H1 (cell line): Measurements from ENCODE around the gene GRIK4. TPM values are rescaled to one million over a fixed set of nuclear protein-coding genes. Genes with fewer than 3 reads are reported as not detected.

Experiments
- CTCF ChIA-PET: fragments of 300-600 bp; sonication (Branson Sonifier 250); formaldehyde crosslinking; loops from one replicate; lab custom pipeline; 2021; ENCODE audit not compliant: partially characterized antibody; lab: Charles Lee
- POLR2A ChIA-PET: fragments of 300-600 bp; sonication (Branson Sonifier 250); formaldehyde crosslinking; loops from one replicate; lab custom pipeline; 2021; ENCODE audit warnings: inconsistent platforms; ENCODE audit not compliant: partially characterized antibody; lab: Charles Lee
- DNase-seq, 2 experiments: peaks; one replicate each; pipeline versions ENCODE4 v3.0.0 to v3.0.0-alpha.2; 2010 to 2022; ENCODE audit warnings: low spot score in 2 of 2, low read depth in 1 of 2, mixed read lengths in 1 of 2
- FAIRE-seq: peaks from 2 replicates; lab custom pipeline; 2011; peaks lifted over from hg19 to GRCh38; lab: Jason Lieb, UNC
- H2AFZ ChIP-seq: 2 replicates; pipeline ENCODE4 v1.8.1; 2012; ENCODE audit warnings: low read length, inconsistent platforms
- H2AK5ac ChIP-seq: 2 replicates; pipeline ENCODE4 v1.6.1; 2013; ENCODE audit warnings: low read depth, low read length
- H2BK120ac ChIP-seq: replicated peaks from 2 replicates; pipeline ENCODE3; 2013; ENCODE audit warnings: low read depth, low read length, inconsistent platforms
- H2BK12ac ChIP-seq: 2 replicates; pipeline ENCODE4 v1.6.1; 2013; ENCODE audit warnings: low read depth, low read length
- H2BK15ac ChIP-seq: 2 replicates; pipeline ENCODE4 v1.6.1; 2013; ENCODE audit warnings: low read length
- H2BK20ac ChIP-seq: 2 replicates; pipeline ENCODE4 v1.6.1; 2013; ENCODE audit warnings: low read length
- H2BK5ac ChIP-seq: 2 replicates; pipeline ENCODE4 v1.6.1; 2013; ENCODE audit warnings: low read depth, low read length
- H3K14ac ChIP-seq: 2 replicates; pipeline ENCODE4 v1.6.1; 2013; ENCODE audit warnings: inconsistent platforms; ENCODE audit not compliant: insufficient read length
- H3K18ac ChIP-seq: 2 replicates; pipeline ENCODE4 v1.6.1; 2013; ENCODE audit warnings: low read length; ENCODE audit errors: extremely low read depth
- H3K23ac ChIP-seq: 2 replicates; pipeline ENCODE4 v1.6.1; 2013; ENCODE audit warnings: inconsistent platforms; ENCODE audit not compliant: insufficient read length
- H3K23me2 ChIP-seq: 2 replicates; pipeline ENCODE4 v1.6.1; 2013; ENCODE audit warnings: low read depth, low read length
- H3K27ac ChIP-seq: 2 replicates; pipeline ENCODE4 v1.6.1; 2011; ENCODE audit warnings: low read depth, low read length, inconsistent platforms
- H3K27me3 ChIP-seq, 4 experiments: replicated peaks in 1 of 4; 1 replicate in 1 of 4; 2 replicates in 3 of 4; pipeline versions ENCODE4 v1.6.1 to v1.8.1; 2011 to 2013; ENCODE audit warnings: low read length in 3 of 4, mild to moderate bottlenecking in 3 of 4, inconsistent platforms in 2 of 4, mixed read lengths in 2 of 4, moderate library complexity in 1 of 4; ENCODE audit not compliant: control insufficient read depth in 3 of 4, insufficient read depth in 3 of 4; ENCODE audit errors: extremely low read depth in 1 of 4
- H3K36me3 ChIP-seq, 4 experiments: 2 replicates each; pipeline versions ENCODE4 v1.6.1 to v1.8.1; 2011 to 2013; ENCODE audit warnings: mild to moderate bottlenecking in 4 of 4, low read length in 3 of 4, moderate library complexity in 2 of 4, control low read depth in 1 of 4, inconsistent platforms in 1 of 4; ENCODE audit not compliant: insufficient read depth in 4 of 4, control insufficient read depth in 2 of 4
- H3K4ac ChIP-seq: replicated peaks from 2 replicates; pipeline ENCODE3; 2013; ENCODE audit warnings: low read length, low read depth, mixed read lengths, inconsistent platforms; ENCODE audit not compliant: insufficient read length
- H3K4me1 ChIP-seq, 4 experiments: replicated peaks in 1 of 4; 1 replicate in 1 of 4; 2 replicates in 3 of 4; pipeline versions ENCODE4 v1.6.1 to v1.8.1; 2011 to 2013; ENCODE audit warnings: low read length in 3 of 4, inconsistent platforms in 2 of 4, mixed read lengths in 1 of 4; ENCODE audit not compliant: insufficient read depth in 4 of 4, control insufficient read depth in 3 of 4
- H3K4me2 ChIP-seq, 2 experiments: 2 replicates each; pipeline versions ENCODE4 v1.6.1 to v1.8.1; 2011 to 2013; ENCODE audit warnings: low read depth in 2 of 2, low read length in 2 of 2, control low read depth in 1 of 2, inconsistent platforms in 1 of 2, mild to moderate bottlenecking in 1 of 2; ENCODE audit not compliant: insufficient read depth in 1 of 2
- H3K4me3 ChIP-seq, 4 experiments: fragments of 200-600, 300-600 bp in 1 of 4; sonication (generic), shearing (Covaris generic), sonication (Bioruptor Twin) in 1 of 4; 2 replicates each; pipeline versions ENCODE4 v1.5.1 to v1.8.1; 2011 to 2016; ENCODE audit warnings: low read length in 4 of 4, low read depth in 3 of 4, control low read depth in 2 of 4, inconsistent platforms in 2 of 4, mild to moderate bottlenecking in 2 of 4, mixed read lengths in 1 of 4, moderate library complexity in 1 of 4; ENCODE audit not compliant: insufficient read depth in 2 of 4; ENCODE audit errors: extremely low read depth in 1 of 4
- H3K56ac ChIP-seq: replicated peaks from 2 replicates; pipeline ENCODE3; 2013; ENCODE audit warnings: low read depth, mild to moderate bottlenecking, mixed read lengths, low read length, inconsistent platforms; ENCODE audit not compliant: insufficient read length
- H3K79me1 ChIP-seq: 2 replicates; pipeline ENCODE4 v1.6.1; 2013; ENCODE audit warnings: low read depth, low read length, control low read depth
- H3K79me2 ChIP-seq, 2 experiments: 2 replicates each; pipeline versions ENCODE4 v1.6.1 to v1.8.1; 2012 to 2013; ENCODE audit warnings: low read length in 2 of 2, mild to moderate bottlenecking in 2 of 2, inconsistent platforms in 1 of 2; ENCODE audit not compliant: insufficient read depth in 2 of 2, control insufficient read depth in 1 of 2
- H3K9ac ChIP-seq, 4 experiments: replicated peaks in 1 of 4; 1 replicate in 1 of 4; 2 replicates in 3 of 4; pipeline versions ENCODE4 v1.6.1 to v1.8.1; 2011 to 2013; ENCODE audit warnings: low read depth in 3 of 4, low read length in 3 of 4, control low read depth in 2 of 4, mild to moderate bottlenecking in 2 of 4, moderate library complexity in 2 of 4, inconsistent platforms in 1 of 4; ENCODE audit errors: extremely low read depth in 1 of 4
- H3K9me3 ChIP-seq, 2 experiments: 2 replicates each; pipeline versions ENCODE4 v1.6.1 to v1.8.1; 2012 to 2013; ENCODE audit warnings: mild to moderate bottlenecking in 2 of 2, moderate library complexity in 2 of 2, control low read depth in 1 of 2, inconsistent platforms in 1 of 2, low read depth in 1 of 2, low read length in 1 of 2, mixed read lengths in 1 of 2; ENCODE audit not compliant: insufficient read depth in 2 of 2
- H4K20me1 ChIP-seq, 2 experiments: replicated peaks in 1 of 2; 2 replicates each; pipeline versions ENCODE3 to v1.8.1; 2011 to 2013; ENCODE audit warnings: inconsistent platforms in 2 of 2, low read length in 2 of 2, mild to moderate bottlenecking in 1 of 2; ENCODE audit not compliant: insufficient read depth in 2 of 2, control insufficient read depth in 1 of 2
- H4K5ac ChIP-seq: 2 replicates; pipeline ENCODE4 v1.6.1; 2013; ENCODE audit warnings: low read length, low read depth, mixed read lengths, inconsistent platforms; ENCODE audit not compliant: insufficient read length
- H4K8ac ChIP-seq: 2 replicates; pipeline ENCODE4 v1.8.0; 2013; ENCODE audit warnings: mild to moderate bottlenecking, moderate library complexity, low read length, inconsistent platforms; ENCODE audit not compliant: insufficient read depth; ENCODE audit errors: extremely low read depth
- H4K91ac ChIP-seq: replicated peaks from 2 replicates; pipeline ENCODE3; 2013; ENCODE audit warnings: low read length, mixed read lengths, inconsistent platforms; ENCODE audit not compliant: insufficient read length
- BACH1 ChIP-seq: IDR thresholded peaks from 2 replicates; pipeline ENCODE4 v1.6.1; 2012; ENCODE audit warnings: low read length, improper control_type of control experiment
- BRCA1 ChIP-seq: IDR thresholded peaks from 2 replicates; pipeline ENCODE4 v1.6.1; 2012; ENCODE audit warnings: low read depth, low read length, improper control_type of control experiment
- CBX8 ChIP-seq: fragments of 300-800, 300-1000 bp; sonication (generic); IDR thresholded peaks from 2 replicates; pipeline ENCODE4 v1.7.1; 2016; ENCODE audit warnings: low read depth, low read length, borderline replicate concordance
- GTF2F1 ChIP-seq: IDR thresholded peaks from 2 replicates; pipeline ENCODE4 v1.6.1; 2012; ENCODE audit warnings: low read depth, low read length, improper control_type of control experiment, borderline replicate concordance
- JUND ChIP-seq: IDR thresholded peaks from 2 replicates; pipeline ENCODE4 v1.6.1; 2011; ENCODE audit warnings: mild to moderate bottlenecking, improper control_type of control experiment, low read length
- RAD21 ChIP-seq, 2 experiments: IDR thresholded peaks in 1 of 2; conservative IDR thresholded peaks in 1 of 2; 2 replicates each; pipeline ENCODE4 v1.6.1; 2011; ENCODE audit warnings: low read depth in 2 of 2, low read length in 2 of 2, improper control_type of control experiment in 1 of 2, inconsistent platforms in 1 of 2, mild to moderate bottlenecking in 1 of 2, moderate library complexity in 1 of 2
- RFX5 ChIP-seq: IDR thresholded peaks from 2 replicates; pipeline ENCODE4 v1.6.1; 2011; ENCODE audit warnings: low read depth, low read length, improper control_type of control experiment, borderline replicate concordance
- SIX5 ChIP-seq: IDR thresholded peaks from 2 replicates; pipeline ENCODE4 v1.6.1; 2011; ENCODE audit warnings: mild to moderate bottlenecking, low read depth, low read length
- SP4 ChIP-seq: IDR thresholded peaks from 2 replicates; pipeline ENCODE4 v1.6.1; 2012; ENCODE audit warnings: low read length, inconsistent platforms
- TAF1 ChIP-seq: IDR thresholded peaks from 2 replicates; pipeline ENCODE4 v1.6.1; 2011; ENCODE audit warnings: mild to moderate bottlenecking, low read depth, low read length
- TBP ChIP-seq: IDR thresholded peaks from 2 replicates; pipeline ENCODE4 v1.6.1; 2011; ENCODE audit warnings: low read depth, low read length, improper control_type of control experiment
- TCF12 ChIP-seq: IDR thresholded peaks from 2 replicates; pipeline ENCODE4 v1.6.1; 2011; ENCODE audit warnings: low read depth, mild to moderate bottlenecking, low read length
- ZNF274 ChIP-seq: IDR thresholded peaks from 2 replicates; pipeline ENCODE4 v1.7.0; 2012; ENCODE audit warnings: low read length, borderline replicate concordance; ENCODE audit errors: extremely low read depth
- WGBS, 2 experiments: shearing (Covaris generic) in 1 of 2; methylation state at CpG; one replicate each; pipeline versions ENCODE4 v1.1.6 to v1.1.7; 2013 to 2015; ENCODE audit warnings: low lambda C conversion rate in 2 of 2, mixed read lengths in 2 of 2, inconsistent platforms in 1 of 2, low coverage in 1 of 2, missing lambda C conversion rate in 1 of 2; ENCODE audit not compliant: insufficient replicate concordance in 2 of 2, insufficient coverage in 1 of 2, insufficient read length in 1 of 2; ENCODE audit errors: extremely low coverage in 1 of 2, missing lambda C conversion rate in 1 of 2; 5-methylcytosine and 5-hydroxymethylcytosine counted together
- polyA plus RNA-seq, 7 experiments: library from polyadenylated mRNA; depleted of rRNA in 3 of 7; stranded (reverse) in 5 of 7; unstranded in 2 of 7; fragments of >200 nt in 5 of 7; fragments of 200-250 nt in 2 of 7; gene quantifications; 1 replicate in 5 of 7; 2 replicates in 1 of 7; 4 replicates in 1 of 7; pipeline versions ENCODE4 v1.2.1 to v1.2.3, GENCODE V29; 2011 to 2013; ENCODE audit warnings: missing spikeins in 2 of 7, mixed read lengths in 2 of 7
- total RNA-seq: library from RNA; stranded (reverse); fragmentation: NEBNext Ultra II Directional; extraction: Animal tissue kit (Norgen Biotek cat#: 25700); gene quantifications from 2 replicates; pipeline ENCODE4 v1.2.1, GENCODE V29; 2021
- TF ChIP-seq, protein P1 (sequence below): IDR thresholded peaks from 2 replicates; pipeline ENCODE4 v1.6.1; 2012; ENCODE audit warnings: inconsistent platforms

Gene GRIK4
- total and polyA plus RNA-seq, 2 of the 8 experiments (the other 6 are each of a cell fraction or from before 2014, with no cell fraction given) = 1.2 to 2.9 TPM

DNA sequence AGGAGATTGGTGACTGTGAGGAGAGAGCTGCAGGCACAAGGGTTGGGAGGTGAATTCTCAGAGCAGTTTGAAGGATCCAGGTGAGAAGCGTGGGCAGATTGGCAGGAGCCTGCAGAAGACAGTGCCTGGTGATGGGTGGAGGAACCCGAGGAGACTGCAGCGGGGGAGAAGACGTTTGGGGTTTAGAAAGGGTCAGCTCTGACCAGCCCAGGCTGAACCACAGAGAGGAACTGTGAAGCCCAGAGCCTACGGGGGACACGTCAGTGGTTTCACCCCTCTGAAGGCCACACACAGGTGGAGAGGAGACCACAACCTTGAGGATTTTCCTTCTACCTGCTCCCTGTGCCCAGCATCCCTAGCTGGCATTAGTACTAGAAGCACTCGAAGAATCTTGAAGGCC lies 357.5 kb downstream of the GRIK4 start:
- no peaks in the 10 kb centered on the region; a peak in 1 of 7 replicates for H3K27me3 ChIP-seq
- no peak overlapping the region for H4K8ac ChIP-seq
- DNase-seq = no peak
- H3K23me2 ChIP-seq = no peaks in the 10 kb centered on the region; the same call in 1 of the 2 replicates
- H2AFZ ChIP-seq = no peak overlapping the region
- no peaks in the 10 kb centered on the region; a peak in 1 of 7 replicates for H3K4me1 ChIP-seq
- H2BK12ac ChIP-seq = no peak overlapping the region
- H3K79me2 ChIP-seq = no peaks in the 10 kb centered on the region
- no peak overlapping the region for H2BK20ac ChIP-seq
- POLR2A ChIA-PET = no interaction called here
- no peak overlapping the region for H4K5ac ChIP-seq
- no peak overlapping the region for H3K23ac ChIP-seq
- no peak overlapping the region for H2BK120ac ChIP-seq
- no peak overlapping the region for H3K27ac ChIP-seq
- H2AK5ac ChIP-seq = no peak overlapping the region
- CTCF ChIA-PET = interaction anchor here (1.4 to 1.7 kb wide), 3 partner anchors 11 to 61 kb away, joined by 3 to 4 read pairs (median 3); no protein-coding TSS in a partner anchor
- H3K4me3 ChIP-seq = no peak overlapping the region
- no peak for FAIRE-seq
- H3K79me1 ChIP-seq = no peaks in the 10 kb centered on the region
- H3K56ac ChIP-seq = no peak overlapping the region
- no peak overlapping the region for H2BK15ac ChIP-seq
- no peak overlapping the region for H3K14ac ChIP-seq
- H3K36me3 ChIP-seq = no peaks in the 10 kb centered on the region
- 83% methylated on average over 7 of the region's 7 CpGs; no CpG with 5 or more reads in 1 of the 2 experiments for WGBS, 2 experiments
- H3K18ac ChIP-seq = no peak overlapping the region
- H3K4ac ChIP-seq = no peak overlapping the region
- no peaks in the 10 kb centered on the region for H3K9me3 ChIP-seq
- H2BK5ac ChIP-seq = no peak overlapping the region
- H4K91ac ChIP-seq = no peak overlapping the region
- no peak overlapping the region for H3K9ac ChIP-seq
- H4K20me1 ChIP-seq = no peaks in the 10 kb centered on the region
- no peak overlapping the region for H3K4me2 ChIP-seq
- TF ChIP-seq GTF2F1 (no peak), CBX8 (no peak), RAD21 (IDR thresholded peaks at IDR 0.05 in 1 of 2, conservative IDR thresholded peaks at IDR 0.05 in 1 of 2; ENCODE audit: low read depth in 2 of 2, low read length in 2 of 2) (no peak), BACH1 (no peak), TAF1 (no peak), SIX5 (no peak), TCF12 (no peak), SP4 (no peak), TBP (no peak), JUND (no peak), BRCA1 (no peak), RFX5 (no peak), ZNF274 (no peak)
- TF ChIP-seq, protein P1, sequence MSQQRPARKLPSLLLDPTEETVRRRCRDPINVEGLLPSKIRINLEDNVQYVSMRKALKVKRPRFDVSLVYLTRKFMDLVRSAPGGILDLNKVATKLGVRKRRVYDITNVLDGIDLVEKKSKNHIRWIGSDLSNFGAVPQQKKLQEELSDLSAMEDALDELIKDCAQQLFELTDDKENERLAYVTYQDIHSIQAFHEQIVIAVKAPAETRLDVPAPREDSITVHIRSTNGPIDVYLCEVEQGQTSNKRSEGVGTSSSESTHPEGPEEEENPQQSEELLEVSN = no peak
